IMR-90 (cell line): ENCODE results near the gene ARHGAP15.

Experiments
- BHLHE40 ChIP-seq: fragments of 150-350 bp; IDR thresholded peaks from 2 replicates; pipeline ENCODE4 v1.6.1; 2016; ENCODE audit warnings: mild to moderate bottlenecking, low read depth, low read length
- FOS ChIP-seq: fragments of 150-350 bp; IDR thresholded peaks from 2 replicates; pipeline ENCODE4 v1.6.1; 2016; ENCODE audit warnings: low read depth, low read length
- MAFK ChIP-seq: IDR thresholded peaks from 2 replicates; pipeline ENCODE4 v1.6.1; 2012; ENCODE audit warnings: low read depth, low read length, improper control_type of control experiment
- MAZ ChIP-seq: IDR thresholded peaks from 2 replicates; pipeline ENCODE4 v1.6.1; 2012; ENCODE audit warnings: low read depth, mild to moderate bottlenecking, low read length, improper control_type of control experiment, moderate library complexity, borderline replicate concordance
- MXI1 ChIP-seq: IDR thresholded peaks from 2 replicates; pipeline ENCODE4 v1.6.1; 2012; ENCODE audit warnings: low read depth, mild to moderate bottlenecking, low read length, moderate library complexity, borderline replicate concordance
- POLR2A ChIP-seq: IDR thresholded peaks from 2 replicates; pipeline ENCODE4 v1.6.1; 2012; ENCODE audit warnings: mild to moderate bottlenecking, low read depth, low read length
- RAD21 ChIP-seq: IDR thresholded peaks from 2 replicates; pipeline ENCODE4 v1.6.1; 2012; ENCODE audit warnings: low read length, improper control_type of control experiment
- RCOR1 ChIP-seq: IDR thresholded peaks from 2 replicates; pipeline ENCODE4 v1.6.1; 2012; ENCODE audit warnings: mild to moderate bottlenecking, low read length, improper control_type of control experiment; ENCODE audit not compliant: insufficient replicate concordance
- SMC3 ChIP-seq: fragments of 150-350 bp; IDR thresholded peaks from 2 replicates; pipeline ENCODE4 v1.6.1; 2016; ENCODE audit warnings: low read depth, mild to moderate bottlenecking, antibody characterized with exemption, low read length, moderate library complexity
- TF ChIP-seq, protein P1 (sequence below): conservative IDR thresholded peaks from 2 replicates; pipeline ENCODE4 v1.5.1; 2012; ENCODE audit warnings: mild to moderate bottlenecking, low read depth, low read length, improper control_type of control experiment
- TF ChIP-seq, protein P2 (sequence below): fragments of 150-350 bp; IDR thresholded peaks from 2 replicates; pipeline ENCODE4 v1.6.1; 2017; ENCODE audit warnings: mild to moderate bottlenecking, antibody characterized with exemption, low read length, low read depth

DNA sequence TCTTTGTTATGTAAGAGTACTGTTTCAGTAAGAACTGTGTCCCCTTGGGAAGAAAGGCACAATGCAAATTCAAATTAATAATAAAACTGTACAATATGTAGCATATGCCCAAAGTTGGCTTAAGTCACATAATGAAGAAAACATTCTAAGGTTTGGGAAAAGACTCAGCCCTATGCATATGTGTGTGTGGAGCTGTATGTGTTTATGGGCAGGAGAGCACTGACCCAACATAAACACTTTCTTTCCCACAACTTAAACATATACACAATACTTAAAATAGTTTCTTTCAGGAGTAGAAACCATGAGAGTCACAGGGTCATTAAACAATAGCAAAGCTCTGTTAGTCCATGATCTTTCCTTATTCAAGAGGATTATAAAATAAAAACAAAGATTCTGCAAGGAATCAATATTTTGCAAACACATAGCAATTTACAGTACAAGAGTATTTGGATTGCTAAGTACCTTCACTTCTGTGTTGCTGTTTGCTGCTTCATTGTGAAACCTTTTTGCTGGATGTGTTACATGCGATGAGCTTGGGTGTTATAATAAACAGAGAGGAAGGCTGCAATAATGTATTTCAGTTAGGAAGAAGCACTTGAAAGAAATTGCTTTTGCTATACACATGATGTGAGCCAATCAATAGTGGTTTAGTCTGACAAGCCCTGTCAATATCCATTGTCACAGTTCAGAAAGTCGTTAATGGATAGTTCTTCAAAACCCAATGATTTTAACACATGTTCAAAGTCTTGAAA, 347.3 kb downstream of the ARHGAP15 start:
- TF ChIP-seq, protein P1, sequence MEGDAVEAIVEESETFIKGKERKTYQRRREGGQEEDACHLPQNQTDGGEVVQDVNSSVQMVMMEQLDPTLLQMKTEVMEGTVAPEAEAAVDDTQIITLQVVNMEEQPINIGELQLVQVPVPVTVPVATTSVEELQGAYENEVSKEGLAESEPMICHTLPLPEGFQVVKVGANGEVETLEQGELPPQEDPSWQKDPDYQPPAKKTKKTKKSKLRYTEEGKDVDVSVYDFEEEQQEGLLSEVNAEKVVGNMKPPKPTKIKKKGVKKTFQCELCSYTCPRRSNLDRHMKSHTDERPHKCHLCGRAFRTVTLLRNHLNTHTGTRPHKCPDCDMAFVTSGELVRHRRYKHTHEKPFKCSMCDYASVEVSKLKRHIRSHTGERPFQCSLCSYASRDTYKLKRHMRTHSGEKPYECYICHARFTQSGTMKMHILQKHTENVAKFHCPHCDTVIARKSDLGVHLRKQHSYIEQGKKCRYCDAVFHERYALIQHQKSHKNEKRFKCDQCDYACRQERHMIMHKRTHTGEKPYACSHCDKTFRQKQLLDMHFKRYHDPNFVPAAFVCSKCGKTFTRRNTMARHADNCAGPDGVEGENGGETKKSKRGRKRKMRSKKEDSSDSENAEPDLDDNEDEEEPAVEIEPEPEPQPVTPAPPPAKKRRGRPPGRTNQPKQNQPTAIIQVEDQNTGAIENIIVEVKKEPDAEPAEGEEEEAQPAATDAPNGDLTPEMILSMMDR = no peak
- no peak for TF ChIP-seq POLR2A
- no peak for TF ChIP-seq MAZ
- no peak for TF ChIP-seq BHLHE40
- no peak for TF ChIP-seq RAD21
- TF ChIP-seq, protein P2, sequence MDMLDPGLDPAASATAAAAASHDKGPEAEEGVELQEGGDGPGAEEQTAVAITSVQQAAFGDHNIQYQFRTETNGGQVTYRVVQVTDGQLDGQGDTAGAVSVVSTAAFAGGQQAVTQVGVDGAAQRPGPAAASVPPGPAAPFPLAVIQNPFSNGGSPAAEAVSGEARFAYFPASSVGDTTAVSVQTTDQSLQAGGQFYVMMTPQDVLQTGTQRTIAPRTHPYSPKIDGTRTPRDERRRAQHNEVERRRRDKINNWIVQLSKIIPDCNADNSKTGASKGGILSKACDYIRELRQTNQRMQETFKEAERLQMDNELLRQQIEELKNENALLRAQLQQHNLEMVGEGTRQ = no peak
- no peak for TF ChIP-seq MAFK
- no peak for TF ChIP-seq SMC3
- TF ChIP-seq RCOR1 = no peak
- no peak for TF ChIP-seq MXI1
- TF ChIP-seq FOS = no peak
